ENCODE data around the gene COA8. TPM values are rescaled to one million over a fixed set of nuclear protein-coding genes. Genes with fewer than 3 reads are reported as not detected.

Gene COA8
- total RNA-seq, 1 donor from 2014 or later, result 33.0 TPM

DNA sequence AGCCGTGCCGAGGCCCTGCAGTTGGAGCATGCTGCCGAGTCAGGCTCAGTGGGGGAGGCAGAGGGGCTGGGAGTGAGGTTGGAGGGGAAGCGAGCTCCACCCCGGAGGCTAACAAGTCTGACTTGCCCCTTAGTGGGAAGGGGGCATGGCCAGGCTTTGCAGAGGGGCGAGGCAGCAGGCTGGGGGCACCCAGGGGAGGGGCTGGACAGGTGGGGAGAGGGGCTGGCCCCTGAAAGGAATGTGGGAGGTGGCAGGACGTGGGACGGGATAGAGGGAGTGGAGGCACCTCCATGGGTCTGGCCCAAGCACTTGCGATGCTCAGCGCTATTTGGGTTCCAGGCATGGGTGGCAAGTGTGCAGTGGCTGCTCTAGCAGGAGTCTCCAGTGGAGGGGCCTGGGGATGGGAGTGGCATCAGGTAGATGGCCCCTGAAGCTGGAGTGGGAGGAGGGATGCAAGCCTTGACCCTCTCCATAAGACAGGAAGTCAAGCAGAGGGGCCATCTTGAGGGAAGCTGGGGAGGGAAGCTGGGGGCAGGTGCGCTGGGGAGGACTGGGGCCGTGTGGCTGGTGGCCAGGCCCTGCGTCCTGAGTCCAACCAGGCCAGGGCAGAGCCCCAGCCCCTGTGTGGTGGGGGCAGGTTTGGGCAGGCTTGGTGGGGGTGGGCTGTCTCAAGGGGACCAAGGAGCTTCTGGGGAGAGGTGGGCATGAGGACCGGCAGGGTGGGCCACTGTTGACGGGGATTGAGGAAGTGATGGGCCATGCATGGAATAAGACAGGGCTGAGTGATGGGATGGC, 31.1 kb upstream of the COA8 start:
- ATAC-seq, result no peak
- no peaks in the 10 kb centered on the region for H3K27me3 ChIP-seq (ENCODE audit: low read depth)
- H3K36me3 ChIP-seq, result peaks cover 23% of the 10 kb centered on the region
- peaks cover 38% of the 10 kb centered on the region for H3K4me1 ChIP-seq
- no peak for DNase-seq
- TF ChIP-seq, protein P1, sequence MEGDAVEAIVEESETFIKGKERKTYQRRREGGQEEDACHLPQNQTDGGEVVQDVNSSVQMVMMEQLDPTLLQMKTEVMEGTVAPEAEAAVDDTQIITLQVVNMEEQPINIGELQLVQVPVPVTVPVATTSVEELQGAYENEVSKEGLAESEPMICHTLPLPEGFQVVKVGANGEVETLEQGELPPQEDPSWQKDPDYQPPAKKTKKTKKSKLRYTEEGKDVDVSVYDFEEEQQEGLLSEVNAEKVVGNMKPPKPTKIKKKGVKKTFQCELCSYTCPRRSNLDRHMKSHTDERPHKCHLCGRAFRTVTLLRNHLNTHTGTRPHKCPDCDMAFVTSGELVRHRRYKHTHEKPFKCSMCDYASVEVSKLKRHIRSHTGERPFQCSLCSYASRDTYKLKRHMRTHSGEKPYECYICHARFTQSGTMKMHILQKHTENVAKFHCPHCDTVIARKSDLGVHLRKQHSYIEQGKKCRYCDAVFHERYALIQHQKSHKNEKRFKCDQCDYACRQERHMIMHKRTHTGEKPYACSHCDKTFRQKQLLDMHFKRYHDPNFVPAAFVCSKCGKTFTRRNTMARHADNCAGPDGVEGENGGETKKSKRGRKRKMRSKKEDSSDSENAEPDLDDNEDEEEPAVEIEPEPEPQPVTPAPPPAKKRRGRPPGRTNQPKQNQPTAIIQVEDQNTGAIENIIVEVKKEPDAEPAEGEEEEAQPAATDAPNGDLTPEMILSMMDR (IDR thresholded peaks at IDR 0.05), result no peak
- H3K27ac ChIP-seq, result no peak overlapping the region
- H3K4me3 ChIP-seq, result no peak overlapping the region
- H3K9me3 ChIP-seq, result no peaks in the 10 kb centered on the region
- intact Hi-C loops (cut with DNase I), result no loop called here

DNA sequence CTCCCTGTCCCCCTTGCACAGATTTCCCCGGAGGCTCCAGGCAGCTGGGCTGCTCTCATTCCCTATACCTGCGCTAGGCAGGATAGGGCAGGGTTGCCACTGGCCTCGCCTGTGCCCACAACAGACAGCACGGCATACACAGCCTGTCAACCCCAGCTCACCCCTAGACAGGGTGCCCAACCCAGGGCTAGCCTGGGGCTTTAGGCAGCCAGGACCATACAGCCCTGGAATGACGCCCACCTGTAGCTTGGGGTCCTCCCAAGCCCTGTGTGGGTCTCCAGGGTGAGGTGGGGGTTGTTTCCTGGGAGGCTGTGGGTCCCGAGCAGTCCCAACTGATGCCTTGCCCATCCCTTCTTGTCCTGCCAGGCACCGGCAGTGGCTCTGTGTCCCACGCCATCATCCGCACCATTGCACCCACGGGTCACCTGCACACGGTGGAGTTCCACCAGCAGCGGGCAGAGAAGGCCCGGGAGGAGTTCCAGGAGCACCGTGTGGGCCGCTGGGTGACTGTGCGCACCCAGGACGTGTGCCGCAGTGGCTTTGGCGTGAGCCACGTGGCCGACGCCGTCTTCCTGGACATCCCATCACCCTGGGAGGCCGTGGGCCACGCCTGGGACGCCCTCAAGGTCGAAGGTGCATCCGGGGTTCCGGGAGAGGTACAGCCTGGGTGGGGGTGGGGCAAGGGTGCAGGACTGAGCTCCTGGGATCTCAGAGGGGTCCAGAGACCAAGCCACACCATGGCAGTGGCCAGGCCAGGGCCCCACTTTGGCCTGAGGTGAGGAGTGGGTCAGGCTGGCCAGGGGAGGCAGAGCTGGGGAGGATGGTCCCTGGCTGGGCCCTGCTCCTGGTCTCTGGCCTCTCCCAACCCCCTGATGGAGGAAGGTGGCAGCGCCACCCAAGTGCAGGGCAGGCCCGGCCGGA, 30.3 kb upstream of the COA8 start:
- no peak overlapping the region for H3K27ac ChIP-seq
- H3K9me3 ChIP-seq, result no peaks in the 10 kb centered on the region
- H3K36me3 ChIP-seq, result peaks cover 23% of the 10 kb centered on the region
- peaks cover 31% of the 10 kb centered on the region for H3K4me1 ChIP-seq
- DNase-seq (no peak), ATAC-seq (no peak)
- no peaks in the 10 kb centered on the region for H3K27me3 ChIP-seq (ENCODE audit: low read depth)
- intact Hi-C loops (cut with DNase I), result no loop called here
- TF ChIP-seq, protein P1 (IDR thresholded peaks at IDR 0.05), result no peak
- no peak overlapping the region for H3K4me3 ChIP-seq

DNA sequence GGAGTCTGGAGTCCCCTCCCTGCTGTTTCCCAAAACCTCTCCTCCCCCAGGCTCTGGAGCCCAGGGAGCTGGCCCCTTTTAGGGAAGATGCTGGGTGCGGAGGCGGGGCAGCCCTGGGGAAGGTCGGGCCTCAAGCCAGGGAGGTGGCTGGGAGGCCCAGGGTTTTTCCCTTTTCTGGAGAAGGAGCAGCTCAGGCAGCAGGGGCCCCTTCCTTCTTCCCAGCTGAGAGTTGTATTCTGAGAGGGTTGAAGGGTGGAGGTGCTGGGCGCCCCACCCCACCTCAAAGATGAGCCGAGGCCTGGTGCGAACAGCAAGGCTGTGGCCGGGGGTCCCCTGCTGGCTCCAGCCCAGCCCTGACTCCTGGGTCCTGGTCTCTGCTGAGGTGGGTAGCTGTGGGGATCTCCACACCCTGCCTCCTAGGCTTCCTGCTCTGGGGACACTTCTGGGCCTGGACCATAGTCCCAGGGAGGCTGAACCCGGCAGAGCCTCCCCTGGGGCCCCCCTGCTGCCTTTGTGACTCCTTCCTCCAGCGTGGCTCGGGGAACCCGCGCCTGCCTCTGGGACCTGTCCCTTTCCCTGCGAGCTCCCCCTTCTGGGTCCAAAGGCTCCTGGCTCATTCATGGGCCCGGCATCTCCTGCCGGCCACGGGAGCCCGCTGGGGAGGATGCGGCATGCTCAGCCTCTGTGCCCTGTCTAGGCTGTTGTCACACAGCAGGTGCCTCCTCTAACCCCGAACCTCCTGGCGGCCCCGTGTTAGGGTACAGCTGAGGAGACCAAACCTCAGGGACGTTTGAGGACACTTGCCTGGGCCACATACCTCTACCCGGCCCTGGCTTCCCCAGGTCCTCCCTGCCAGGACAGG, 29.4 kb upstream of the COA8 start:
- Histone ChIP-seq H3K27ac (no peak overlapping the region), H3K9me3 (no peaks in the 10 kb centered on the region), H3K4me3 (no peak overlapping the region), H3K27me3 (ENCODE audit: low read depth) (no peaks in the 10 kb centered on the region), H3K36me3 (peaks cover 23% of the 10 kb centered on the region), H3K4me1 (peaks cover 22% of the 10 kb centered on the region)
- ATAC-seq (no peak), DNase-seq (no peak)
- TF ChIP-seq, protein P1 (IDR thresholded peaks at IDR 0.05), result no peak
- intact Hi-C loops (cut with DNase I), result no loop called here

DNA sequence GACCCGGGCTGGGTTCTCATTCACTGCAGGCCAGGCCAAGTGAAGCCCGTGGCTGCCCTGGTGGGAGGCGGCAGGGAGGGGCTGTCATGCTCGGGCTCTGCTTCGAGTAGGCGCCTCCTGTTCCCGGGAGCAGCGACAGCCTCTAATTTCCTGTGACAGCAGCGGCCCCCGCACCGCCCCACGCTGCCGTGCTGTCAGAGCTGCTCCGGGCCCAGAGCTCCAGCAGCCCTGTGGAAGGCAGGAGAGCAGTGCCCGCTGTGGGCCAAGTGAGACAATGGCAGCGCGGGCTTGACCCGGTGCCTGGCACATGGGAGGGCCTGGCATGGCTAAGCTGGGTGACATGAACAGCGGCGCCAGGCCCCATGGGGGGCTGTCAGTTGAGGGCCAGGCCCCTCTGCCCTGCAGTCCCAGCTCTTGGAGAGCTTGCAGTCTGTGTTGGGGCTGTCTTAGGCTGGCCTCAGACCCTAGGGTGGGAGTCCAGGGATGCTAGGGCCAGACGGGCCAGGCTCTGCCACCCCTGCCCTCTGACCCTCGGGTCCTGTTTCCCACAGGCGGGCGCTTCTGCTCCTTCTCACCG, 28.7 kb upstream of the COA8 start:
- DNase-seq, result no peak

More for the DNA sequence above, 28.7 kb upstream of the COA8 start:
- TF ChIP-seq, protein P1 (IDR thresholded peaks at IDR 0.05), result no peak
- no peak for ATAC-seq
- H3K4me1 ChIP-seq, result peaks cover 24% of the 10 kb centered on the region
- no peaks in the 10 kb centered on the region for H3K27me3 ChIP-seq (ENCODE audit: low read depth)
- H3K4me3 ChIP-seq, result no peak overlapping the region
- intact Hi-C loops (cut with DNase I), result no loop called here
- H3K36me3 ChIP-seq, result peaks cover 23% of the 10 kb centered on the region
- no peak overlapping the region for H3K27ac ChIP-seq
- no peaks in the 10 kb centered on the region for H3K9me3 ChIP-seq

Data from lower lobe of right lung (tissue), 2 donors.